ENCODE measurements around the gene SYCP2L.
"Not testable (repeated sequence)": the region's sequence is repeated elsewhere in the genome, so short reads cannot be mapped to it uniquely, and the experiment has no call there.

The SYCP2L gene

GRCh38 chr6:10904015-10904414, 17.2 kb downstream of the SYCP2L start:
- Histone ChIP-seq H3K9ac (ENCODE audit: insufficient read length) (no peak overlapping the region), H3K36me3 (ENCODE audit: insufficient read depth, low read length) (no peaks in the 10 kb centered on the region), H3K4me3 (no peak overlapping the region), H3K9me3 (ENCODE audit: low read depth, low read length) (no peaks in the 10 kb centered on the region), H3K27ac (no peak overlapping the region)
- TF ChIP-seq POLR2AphosphoS5 (IDR thresholded peaks at IDR 0.05; ENCODE audit: borderline replicate concordance, low read depth, low read length) = no peak
- no peak for TF ChIP-seq FOXP2 (optimal IDR thresholded peaks at IDR 0.05; ENCODE audit: control extremely low read depth, extremely low read length, insufficient read depth)
- TF ChIP-seq EZH2 (IDR thresholded peaks at IDR 0.05) = no peak
- DNase-seq (ENCODE audit: low read depth, low spot score) = no peak

DNA sequence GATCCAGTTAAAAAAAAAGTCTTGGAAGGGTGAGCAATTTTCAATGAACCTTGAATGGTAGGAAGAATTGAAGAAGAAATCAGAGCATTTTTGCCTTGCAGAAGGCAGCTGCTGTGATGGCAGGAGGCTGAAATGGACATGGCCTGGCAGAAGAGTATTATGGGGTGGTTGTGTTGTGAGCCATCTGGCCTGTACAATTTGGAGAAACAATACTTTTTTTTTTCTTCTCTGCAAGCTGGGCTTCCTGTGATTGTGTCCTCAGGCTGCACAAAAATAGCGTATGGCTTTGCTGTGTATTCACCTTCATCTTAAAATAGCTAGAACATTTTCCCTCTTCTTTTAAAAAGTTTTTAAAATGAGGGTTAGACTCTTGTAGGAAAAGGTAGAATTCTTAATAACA, 21.4 kb downstream of the SYCP2L start:
- H3K27ac ChIP-seq = no peak overlapping the region
- no peak for DNase-seq (ENCODE audit: low read depth, low spot score)
- TF ChIP-seq FOXP2 (optimal IDR thresholded peaks at IDR 0.05; ENCODE audit: control extremely low read depth, extremely low read length, insufficient read depth) = no peak
- TF ChIP-seq POLR2AphosphoS5 (IDR thresholded peaks at IDR 0.05; ENCODE audit: borderline replicate concordance, low read depth, low read length) = no peak
- no peak for TF ChIP-seq EZH2 (IDR thresholded peaks at IDR 0.05)
- H3K4me3 ChIP-seq = no peak overlapping the region
- 0 out of 2 replicates have a peak, but pooled peaks cover 3% of the 10 kb centered on the region for H3K36me3 ChIP-seq (ENCODE audit: insufficient read depth, low read length)
- no peaks in the 10 kb centered on the region for H3K9me3 ChIP-seq (ENCODE audit: low read depth, low read length)
- H3K9ac ChIP-seq (ENCODE audit: insufficient read length) = no peak overlapping the region

- not testable (repeated sequence) for H3K27ac ChIP-seq; H3K9ac ChIP-seq (ENCODE audit: insufficient read length); DNase-seq (ENCODE audit: low read depth, low spot score); H3K4me3 ChIP-seq; H3K36me3 ChIP-seq (ENCODE audit: insufficient read depth, low read length); H3K9me3 ChIP-seq (ENCODE audit: low read depth, low read length)
These were observed 32.7 kb downstream of the SYCP2L start for GRCh38 chr6:10919520-10919919.

DNA sequence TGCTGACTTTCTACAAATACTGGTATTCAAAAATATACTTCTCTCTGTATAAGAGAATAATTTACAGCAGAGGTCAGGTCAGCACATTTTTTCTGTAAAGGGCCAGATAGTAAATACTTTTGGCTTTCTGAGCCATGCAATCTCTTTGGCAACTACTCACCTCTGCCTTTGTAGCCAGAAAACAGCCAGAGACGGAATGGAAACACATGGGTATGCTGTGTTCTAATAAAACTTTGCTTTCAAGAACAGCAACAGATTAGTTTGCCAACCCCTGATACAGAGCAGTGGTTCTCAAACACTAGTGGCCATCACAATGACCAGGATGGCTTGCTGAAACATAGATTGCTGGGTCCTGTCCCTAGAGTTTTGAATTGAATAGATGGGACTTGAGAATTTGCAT, 46.3 kb downstream of the SYCP2L start:
- Histone ChIP-seq H3K9ac (ENCODE audit: insufficient read length) (no peak overlapping the region), H3K9me3 (ENCODE audit: low read depth, low read length) (no peaks in the 10 kb centered on the region), H3K4me3 (no peak overlapping the region), H3K27ac (no peak overlapping the region), H3K36me3 (ENCODE audit: insufficient read depth, low read length) (0 out of 2 replicates have a peak, but pooled peaks cover 3% of the 10 kb centered on the region)
- DNase-seq (ENCODE audit: low read depth, low spot score) = no peak
- TF ChIP-seq POLR2AphosphoS5 (IDR thresholded peaks at IDR 0.05; ENCODE audit: borderline replicate concordance, low read depth, low read length) = no peak
- TF ChIP-seq FOXP2 (optimal IDR thresholded peaks at IDR 0.05; ENCODE audit: control extremely low read depth, extremely low read length, insufficient read depth) = no peak
- no peak for TF ChIP-seq EZH2 (IDR thresholded peaks at IDR 0.05)

DNA sequence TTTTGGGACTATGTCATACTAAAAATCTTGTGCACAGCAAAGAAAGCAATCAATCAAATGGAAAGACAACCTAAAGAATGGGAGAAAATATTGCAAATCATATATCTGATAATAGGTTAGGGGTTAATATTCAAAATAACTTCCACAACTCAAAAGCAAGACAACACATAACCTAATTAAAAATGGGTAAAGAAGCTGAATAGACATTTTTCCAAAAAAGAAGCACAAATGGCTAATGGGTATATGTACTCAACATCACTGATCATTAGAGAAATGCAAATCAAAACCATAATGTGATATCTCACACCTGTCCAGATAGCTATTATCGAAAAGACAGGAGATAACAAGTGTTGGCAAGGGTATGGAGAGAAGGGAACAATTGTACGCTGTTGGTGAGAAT, 53.0 kb downstream of the SYCP2L start:
- TF ChIP-seq POLR2AphosphoS5 (IDR thresholded peaks at IDR 0.05; ENCODE audit: borderline replicate concordance, low read depth, low read length) (no peak), EZH2 (IDR thresholded peaks at IDR 0.05) (no peak), FOXP2 (optimal IDR thresholded peaks at IDR 0.05; ENCODE audit: control extremely low read depth, extremely low read length, insufficient read depth) (no peak)
- H3K4me3 ChIP-seq = no peak overlapping the region
- no peak for DNase-seq (ENCODE audit: low read depth, low spot score)

GRCh38 chr6:10945845-10946244, 59.0 kb downstream of the SYCP2L start:
- no peak for TF ChIP-seq POLR2AphosphoS5 (IDR thresholded peaks at IDR 0.05; ENCODE audit: borderline replicate concordance, low read depth, low read length)
- TF ChIP-seq FOXP2 (optimal IDR thresholded peaks at IDR 0.05; ENCODE audit: control extremely low read depth, extremely low read length, insufficient read depth) = no peak
- TF ChIP-seq EZH2 (IDR thresholded peaks at IDR 0.05) = no peak
- Histone ChIP-seq H3K36me3 (ENCODE audit: insufficient read depth, low read length) (no peaks in the 10 kb centered on the region), H3K4me3 (no peak overlapping the region), H3K27ac (no peak overlapping the region), H3K9ac (ENCODE audit: insufficient read length) (no peak overlapping the region), H3K9me3 (ENCODE audit: low read depth, low read length) (no peaks in the 10 kb centered on the region)
- no peak for DNase-seq (ENCODE audit: low read depth, low spot score)

More for the DNA sequence above, 53.0 kb downstream of the SYCP2L start:
- H3K9me3 ChIP-seq (ENCODE audit: low read depth, low read length) = 0 out of 2 replicates have a peak, but pooled peaks cover 2% of the 10 kb centered on the region
- H3K36me3 ChIP-seq (ENCODE audit: insufficient read depth, low read length) = no peaks in the 10 kb centered on the region; the same call in 1 of the 2 replicates
- H3K9ac ChIP-seq (ENCODE audit: insufficient read length) = no peak overlapping the region
- no peak overlapping the region for H3K27ac ChIP-seq

DNA sequence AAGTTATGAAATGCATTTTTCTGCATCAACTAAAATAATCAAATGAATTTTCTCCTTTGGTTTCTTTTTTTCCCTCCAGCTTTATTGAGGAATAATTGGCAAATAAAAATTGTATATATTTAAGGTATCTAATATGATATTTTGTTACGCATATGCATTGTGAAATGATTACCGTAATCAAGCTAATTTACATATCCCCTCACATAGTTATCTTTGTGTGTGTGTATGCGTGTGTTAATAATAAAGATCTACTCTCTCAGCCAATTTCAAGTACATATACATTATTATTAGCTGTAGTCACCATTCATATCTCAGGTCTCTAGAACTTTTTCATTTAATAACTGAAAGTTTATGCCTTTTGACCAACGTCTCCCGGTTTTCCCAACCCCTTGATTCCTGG, 61.1 kb downstream of the SYCP2L start:
- no peak overlapping the region for H3K27ac ChIP-seq
- no peak for TF ChIP-seq POLR2AphosphoS5 (IDR thresholded peaks at IDR 0.05; ENCODE audit: borderline replicate concordance, low read depth, low read length)
- no peak for TF ChIP-seq FOXP2 (optimal IDR thresholded peaks at IDR 0.05; ENCODE audit: control extremely low read depth, extremely low read length, insufficient read depth)
- no peak for TF ChIP-seq EZH2 (IDR thresholded peaks at IDR 0.05)
- no peak overlapping the region for H3K9ac ChIP-seq (ENCODE audit: insufficient read length)
- DNase-seq (ENCODE audit: low read depth, low spot score) = no peak
- H3K9me3 ChIP-seq (ENCODE audit: low read depth, low read length) = no peaks in the 10 kb centered on the region
- H3K36me3 ChIP-seq (ENCODE audit: insufficient read depth, low read length) = no peaks in the 10 kb centered on the region
- H3K4me3 ChIP-seq = no peak overlapping the region

- no peak for TF ChIP-seq POLR2AphosphoS5 (IDR thresholded peaks at IDR 0.05; ENCODE audit: borderline replicate concordance, low read depth, low read length)
- Histone ChIP-seq H3K27ac (no peak overlapping the region), H3K4me3 (no peak overlapping the region), H3K36me3 (ENCODE audit: insufficient read depth, low read length) (no peaks in the 10 kb centered on the region), H3K9me3 (ENCODE audit: low read depth, low read length) (no peaks in the 10 kb centered on the region), H3K9ac (ENCODE audit: insufficient read length) (no peak overlapping the region)
- no peak for DNase-seq (ENCODE audit: low read depth, low spot score)
These were observed 63.0 kb downstream of the SYCP2L start for GRCh38 chr6:10949579-10950490.

All from SK-N-MC (cell line).